ENCODE data around the gene TEAD3. TPM values are rescaled to one million over a fixed set of nuclear protein-coding genes. Genes with fewer than 3 reads are reported as not detected.

Gene TEAD3
- total RNA-seq, 1 donor from 2014 or later, result 43.4 TPM

- Mint-ChIP-seq H3K27me3 (peaks cover 8% of the 10 kb centered on the region), H3K27ac (no peak overlapping the region), H3K4me1 (ENCODE audit: low read depth) (peaks cover 2% of the 10 kb centered on the region), H3K4me3 (ENCODE audit: low read depth) (no peak overlapping the region), H3K9me3 (ENCODE audit: low read depth) (no peaks in the 10 kb centered on the region), H3K36me3 (ENCODE audit: insufficient read depth) (no peaks in the 10 kb centered on the region)
- no peak for TF ChIP-seq CTCF (IDR thresholded peaks at IDR 0.05; ENCODE audit: unreplicated experiment)
- DNase-seq (ENCODE audit: low spot score, unreplicated experiment), result no peak
Measured at GRCh38 chr6:35534407-35535170, 37.7 kb upstream of the TEAD3 start.

- H3K36me3 Mint-ChIP-seq (ENCODE audit: insufficient read depth), result no peaks in the 10 kb centered on the region
- no peak overlapping the region for H3K27ac Mint-ChIP-seq
- H3K4me3 Mint-ChIP-seq (ENCODE audit: low read depth), result no peak overlapping the region
- H3K9me3 Mint-ChIP-seq (ENCODE audit: low read depth), result no peaks in the 10 kb centered on the region
- no peak for TF ChIP-seq CTCF (IDR thresholded peaks at IDR 0.05; ENCODE audit: unreplicated experiment)
- DNase-seq (ENCODE audit: low spot score, unreplicated experiment), result no peak
- peaks cover 8% of the 10 kb centered on the region for H3K27me3 Mint-ChIP-seq
- peaks cover 2% of the 10 kb centered on the region for H3K4me1 Mint-ChIP-seq (ENCODE audit: low read depth)
Measured at GRCh38 chr6:35533981-35534380, 37.1 kb upstream of the TEAD3 start.

- Mint-ChIP-seq H3K27ac (no peak overlapping the region), H3K4me1 (ENCODE audit: low read depth) (peaks cover 2% of the 10 kb centered on the region), H3K27me3 (peaks cover 14% of the 10 kb centered on the region), H3K36me3 (ENCODE audit: insufficient read depth) (no peaks in the 10 kb centered on the region), H3K9me3 (ENCODE audit: low read depth) (no peaks in the 10 kb centered on the region), H3K4me3 (ENCODE audit: low read depth) (no peak overlapping the region)
- no peak for TF ChIP-seq CTCF (IDR thresholded peaks at IDR 0.05; ENCODE audit: unreplicated experiment)
- DNase-seq (ENCODE audit: low spot score, unreplicated experiment), result no peak
Measured at GRCh38 chr6:35532126-35532525, 35.2 kb upstream of the TEAD3 start.

GRCh38 chr6:35524380-35525020 is 27.6 kb upstream of the TEAD3 start:
- no peak overlapping the region for H3K4me3 Mint-ChIP-seq (ENCODE audit: low read depth)
- H3K4me1 Mint-ChIP-seq (ENCODE audit: low read depth), result no peaks in the 10 kb centered on the region
- no peak overlapping the region for H3K27ac Mint-ChIP-seq
- no peaks in the 10 kb centered on the region for H3K9me3 Mint-ChIP-seq (ENCODE audit: low read depth)
- no peak for TF ChIP-seq CTCF (IDR thresholded peaks at IDR 0.05; ENCODE audit: unreplicated experiment)
- H3K27me3 Mint-ChIP-seq, result peaks cover 18% of the 10 kb centered on the region
- no peak for DNase-seq (ENCODE audit: low spot score, unreplicated experiment)
- no peaks in the 10 kb centered on the region for H3K36me3 Mint-ChIP-seq (ENCODE audit: insufficient read depth)

GRCh38 chr6:35522660-35523658 is 26.1 kb upstream of the TEAD3 start:
- H3K9me3 Mint-ChIP-seq (ENCODE audit: low read depth), result no peaks in the 10 kb centered on the region
- H3K27ac Mint-ChIP-seq, result no peak overlapping the region
- peaks cover 15% of the 10 kb centered on the region for H3K27me3 Mint-ChIP-seq
- no peaks in the 10 kb centered on the region for H3K4me1 Mint-ChIP-seq (ENCODE audit: low read depth)
- H3K4me3 Mint-ChIP-seq (ENCODE audit: low read depth), result no peak overlapping the region
- peak; percentile 81 for DNase-seq (ENCODE audit: low spot score, unreplicated experiment)
- TF ChIP-seq CTCF (IDR thresholded peaks at IDR 0.05; ENCODE audit: unreplicated experiment), result peak; percentile 98
- no peaks in the 10 kb centered on the region for H3K36me3 Mint-ChIP-seq (ENCODE audit: insufficient read depth)

All from progenitor cell of endocrine pancreas (in vitro differentiated cells).